PC-3 (cell line): ENCODE measurements around the gene NTN1. TPM values are rescaled to one million over a fixed set of nuclear protein-coding genes. Genes with fewer than 3 reads are reported as not detected.

Experiments
- ATAC-seq: fragments of 200-7000 bp; cut with Tn5 transposase; 2 replicates; pipeline ENCODE4 v1.9.1; 2020; ENCODE audit warnings: mild to moderate bottlenecking, moderate library complexity
- BruUV-seq: library from RNA; stranded (reverse); fragments of 400-500 nt; replicated peaks from 2 replicates; lab custom pipeline; 2021; lab: Mats Ljungman, UMichigan
- CTCF ChIA-PET: fragments of 300-600 bp; sonication (Branson Sonifier 250); formaldehyde crosslinking; loops from one replicate; lab custom pipeline; 2022; ENCODE audit warnings: antibody characterized with exemption; lab: Charles Lee
- POLR2A ChIA-PET: fragments of 300-600 bp; sonication (Branson Sonifier 250); formaldehyde crosslinking; loops from one replicate; lab custom pipeline; 2022; ENCODE audit warnings: antibody characterized with exemption; ENCODE audit not compliant: unreplicated experiment; lab: Charles Lee
- DNase-seq: peaks from one replicate; pipeline ENCODE4 v3.0.0-alpha.2; 2015
- H2AFZ ChIP-seq: fragments of 300-600 bp; sonication (generic); 2 replicates; pipeline ENCODE4 v1.6.0; 2016; ENCODE audit warnings: antibody characterized with exemption, low read length
- H3F3A ChIP-seq: fragments of 300-600 bp; sonication (generic); one replicate; pipeline ENCODE4 v1.6.0; 2017; ENCODE audit warnings: antibody characterized with exemption, low read length, control low read depth, mild to moderate bottlenecking; ENCODE audit not compliant: unreplicated experiment
- H3K27ac ChIP-seq: fragments of 300-600 bp; sonication (generic); 2 replicates; pipeline ENCODE4 v1.5.1; 2016; ENCODE audit warnings: mild to moderate bottlenecking, low read length
- H3K27me3 ChIP-seq: fragments of 300-600 bp; sonication (generic); 2 replicates; pipeline ENCODE4 v1.6.1; 2016; ENCODE audit warnings: low read length, mixed read lengths
- H3K36me3 ChIP-seq: fragments of 300-600 bp; sonication (generic); 2 replicates; pipeline ENCODE4 v1.6.1; 2016; ENCODE audit warnings: low read depth, mixed run types, low read length, mixed read lengths
- H3K4me1 ChIP-seq: fragments of 300-600 bp; sonication (generic); 2 replicates; pipeline ENCODE4 v1.5.1; 2016; ENCODE audit warnings: low read length; ENCODE audit not compliant: insufficient read depth
- H3K4me2 ChIP-seq: fragments of 300-600 bp; sonication (generic); 2 replicates; pipeline ENCODE4 v1.6.0; 2016; ENCODE audit warnings: low read length
- H3K4me3 ChIP-seq: fragments of 300-600 bp; sonication (generic); 2 replicates; pipeline ENCODE4 v1.5.1; 2016; ENCODE audit warnings: mild to moderate bottlenecking, low read length, mixed read lengths
- H3K79me2 ChIP-seq: fragments of 300-600 bp; sonication (generic); 2 replicates; pipeline ENCODE4 v1.6.1; 2017; ENCODE audit warnings: low read length, mixed read lengths
- H3K9ac ChIP-seq: fragments of 300-600 bp; sonication (generic); 2 replicates; pipeline ENCODE4 v1.6.0; 2016; ENCODE audit warnings: mild to moderate bottlenecking, low read length
- H3K9me2 ChIP-seq: fragments of 300-600 bp; sonication (generic); replicated peaks from 2 replicates; pipeline ENCODE4 v1.6.1; 2016; ENCODE audit warnings: mixed run types, low read length, mixed read lengths
- H3K9me3 ChIP-seq: fragments of 300-600 bp; sonication (generic); 2 replicates; pipeline ENCODE4 v1.6.1; 2016; ENCODE audit warnings: low read length, mixed read lengths
- H4K20me1 ChIP-seq: fragments of 300-600 bp; sonication (generic); 2 replicates; pipeline ENCODE4 v1.6.1; 2016; ENCODE audit warnings: low read length, mixed read lengths
- EZH2 ChIP-seq: fragments of 300-600 bp; sonication (generic); IDR thresholded peaks from one replicate; pipeline ENCODE4 v1.6.1; 2017; ENCODE audit warnings: antibody characterized with exemption, mild to moderate bottlenecking, low read length; ENCODE audit not compliant: unreplicated experiment
- EZH2phosphoT487 ChIP-seq: fragments of 300-600 bp; sonication (generic); IDR thresholded peaks from 2 replicates; pipeline ENCODE4 v1.6.1; 2018; ENCODE audit warnings: mild to moderate bottlenecking, antibody characterized with exemption, low read length, borderline replicate concordance
- intact Hi-C: fragments of 100-400 bp; cut with micrococcal nuclease; formaldehyde crosslinking; loops from 2 replicates; pipeline ENCODE4 v1.9.0; 2023
- total RNA-seq: library from RNA; depleted of rRNA; stranded (reverse); fragments of >200 nt; gene quantifications from 2 replicates; pipeline ENCODE4 v1.2.3, GENCODE V29; 2014
- TF ChIP-seq, protein P1 (sequence below): fragments of 300-600 bp; sonication (generic); conservative IDR thresholded peaks from 2 replicates; pipeline ENCODE4 v1.5.1; 2017; ENCODE audit warnings: antibody characterized with exemption, low read depth, mild to moderate bottlenecking, low read length

Gene NTN1
- total RNA-seq, 1 experiment from 2014 or later, result 0.22 TPM

GRCh38 chr17:9283909-9284308 lies 262.6 kb downstream of the NTN1 start:
- Histone ChIP-seq H3F3A (no peaks in the 10 kb centered on the region), H3K4me3 (no peak overlapping the region), H3K79me2 (no peaks in the 10 kb centered on the region), H2AFZ (no peak overlapping the region), H3K27ac (no peak overlapping the region), H3K9ac (no peak overlapping the region), H3K9me3 (no peaks in the 10 kb centered on the region), H4K20me1 (no peaks in the 10 kb centered on the region), H3K36me3 (no peaks in the 10 kb centered on the region), H3K9me2 (no peaks in the 10 kb centered on the region), H3K4me1 (no peaks in the 10 kb centered on the region), H3K27me3 (no peaks in the 10 kb centered on the region), H3K4me2 (no peak overlapping the region)
- POLR2A ChIA-PET, result no interaction called here
- TF ChIP-seq EZH2phosphoT487 (no peak), EZH2 (no peak)
- TF ChIP-seq, protein P1, sequence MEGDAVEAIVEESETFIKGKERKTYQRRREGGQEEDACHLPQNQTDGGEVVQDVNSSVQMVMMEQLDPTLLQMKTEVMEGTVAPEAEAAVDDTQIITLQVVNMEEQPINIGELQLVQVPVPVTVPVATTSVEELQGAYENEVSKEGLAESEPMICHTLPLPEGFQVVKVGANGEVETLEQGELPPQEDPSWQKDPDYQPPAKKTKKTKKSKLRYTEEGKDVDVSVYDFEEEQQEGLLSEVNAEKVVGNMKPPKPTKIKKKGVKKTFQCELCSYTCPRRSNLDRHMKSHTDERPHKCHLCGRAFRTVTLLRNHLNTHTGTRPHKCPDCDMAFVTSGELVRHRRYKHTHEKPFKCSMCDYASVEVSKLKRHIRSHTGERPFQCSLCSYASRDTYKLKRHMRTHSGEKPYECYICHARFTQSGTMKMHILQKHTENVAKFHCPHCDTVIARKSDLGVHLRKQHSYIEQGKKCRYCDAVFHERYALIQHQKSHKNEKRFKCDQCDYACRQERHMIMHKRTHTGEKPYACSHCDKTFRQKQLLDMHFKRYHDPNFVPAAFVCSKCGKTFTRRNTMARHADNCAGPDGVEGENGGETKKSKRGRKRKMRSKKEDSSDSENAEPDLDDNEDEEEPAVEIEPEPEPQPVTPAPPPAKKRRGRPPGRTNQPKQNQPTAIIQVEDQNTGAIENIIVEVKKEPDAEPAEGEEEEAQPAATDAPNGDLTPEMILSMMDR, result no peak
- intact Hi-C loops, result no loop called here
- DNase-seq (no peak), ATAC-seq (no peak)
- BruUV-seq, result no TSS peak
- CTCF ChIA-PET, result no interaction called here

DNA sequence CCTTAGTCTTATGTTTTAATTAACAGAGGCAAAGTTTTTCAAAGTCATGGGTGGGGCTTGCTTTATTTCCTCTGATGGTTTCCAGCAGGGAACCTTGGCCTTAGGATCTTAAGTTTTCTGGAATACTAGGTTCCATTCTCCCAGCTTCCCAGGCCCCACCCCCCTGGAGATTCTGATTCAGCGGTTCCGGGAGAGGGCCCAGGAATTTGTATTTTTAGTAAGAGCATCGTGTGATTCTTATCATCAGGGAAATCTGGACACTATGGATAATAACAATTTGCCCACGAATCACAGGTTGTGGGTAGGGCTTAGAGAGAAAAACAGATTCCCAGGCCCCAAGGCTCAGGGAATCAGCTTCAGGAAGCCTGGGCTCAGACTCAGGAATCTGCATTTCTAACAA lies 263.6 kb downstream of the NTN1 start:
- Histone ChIP-seq H3K4me3 (no peak overlapping the region), H3K9ac (no peak overlapping the region), H3K9me3 (no peaks in the 10 kb centered on the region), H3K4me1 (no peaks in the 10 kb centered on the region), H4K20me1 (no peaks in the 10 kb centered on the region), H3K27ac (no peak overlapping the region), H3K9me2 (no peaks in the 10 kb centered on the region), H3K36me3 (no peaks in the 10 kb centered on the region), H3F3A (no peaks in the 10 kb centered on the region), H3K79me2 (no peaks in the 10 kb centered on the region), H3K4me2 (no peak overlapping the region), H3K27me3 (no peaks in the 10 kb centered on the region), H2AFZ (no peak overlapping the region)
- BruUV-seq, result no TSS peak
- DNase-seq, result no peak
- TF ChIP-seq EZH2phosphoT487, result no peak
- TF ChIP-seq, protein P1, result no peak
- no peak for TF ChIP-seq EZH2
- POLR2A ChIA-PET, result no interaction called here
- CTCF ChIA-PET, result no interaction called here
- intact Hi-C loops, result no loop called here
- ATAC-seq, result no peak

- H3K9me3 ChIP-seq, result no peaks in the 10 kb centered on the region
- H3F3A ChIP-seq, result no peaks in the 10 kb centered on the region
- H3K79me2 ChIP-seq, result no peaks in the 10 kb centered on the region
- no peaks in the 10 kb centered on the region for H3K36me3 ChIP-seq
- H3K9me2 ChIP-seq, result no peaks in the 10 kb centered on the region
- H3K27me3 ChIP-seq, result no peaks in the 10 kb centered on the region
- ChIA-PET POLR2A (no interaction called here), CTCF (no interaction called here)
- DNase-seq (no peak), ATAC-seq (no peak)
- no peak overlapping the region for H3K9ac ChIP-seq
- no peak overlapping the region for H2AFZ ChIP-seq
- intact Hi-C loops, result no loop called here
- no peaks in the 10 kb centered on the region for H3K4me1 ChIP-seq
- no peak overlapping the region for H3K4me2 ChIP-seq
- no peak for TF ChIP-seq EZH2phosphoT487
- TF ChIP-seq, protein P1, result no peak
- no peak for TF ChIP-seq EZH2
- H4K20me1 ChIP-seq, result no peaks in the 10 kb centered on the region
- H3K4me3 ChIP-seq, result no peak overlapping the region
- no TSS peak for BruUV-seq
- H3K27ac ChIP-seq, result no peak overlapping the region
These were observed 264.5 kb downstream of the NTN1 start for GRCh38 chr17:9285602-9286427.
